Neuron (in vitro differentiated cells): ENCODE data around the gene FAM241B.

ENCODE experiments used
- H2AFZ ChIP-seq: one replicate; pipeline ENCODE4 v1.6.1; 2013; ENCODE audit warnings: low read depth, mild to moderate bottlenecking, inconsistent platforms, low read length, moderate library complexity
- H3K27me3 ChIP-seq: one replicate; pipeline ENCODE4 v1.6.1; 2013; ENCODE audit warnings: low read length; ENCODE audit not compliant: insufficient read depth
- H3K36me3 ChIP-seq: one replicate; pipeline ENCODE4 v1.6.1; 2013; ENCODE audit warnings: low read length; ENCODE audit not compliant: insufficient read depth
- H3K4me1 ChIP-seq: one replicate; pipeline ENCODE4 v1.6.1; 2013; ENCODE audit warnings: low read length; ENCODE audit not compliant: insufficient read depth
- H3K4me3 ChIP-seq: 2 replicates; pipeline ENCODE4 v1.5.1; 2013; ENCODE audit warnings: mild to moderate bottlenecking, low read length, moderate library complexity
- H3K9me3 ChIP-seq: one replicate; pipeline ENCODE4 v1.6.1; 2013; ENCODE audit warnings: low read length

FAM241B gene

GRCh38 chr10:69624245-69624786, 5.7 kb upstream of the FAM241B start:
- Histone ChIP-seq H3K36me3 (no peaks in the 10 kb centered on the region), H3K4me3 (no peak overlapping the region), H3K27me3 (peaks cover 2% of the 10 kb centered on the region), H2AFZ (no peak overlapping the region), H3K9me3 (no peaks in the 10 kb centered on the region), H3K4me1 (no peaks in the 10 kb centered on the region)

GRCh38 chr10:69626826-69627225, 3.2 kb upstream of the FAM241B start:
- Histone ChIP-seq H3K9me3 (no peaks in the 10 kb centered on the region), H2AFZ (no peak overlapping the region), H3K36me3 (no peaks in the 10 kb centered on the region), H3K4me3 (no peak overlapping the region), H3K27me3 (peaks cover 2% of the 10 kb centered on the region), H3K4me1 (peaks cover 9% of the 10 kb centered on the region)

GRCh38 chr10:69628891-69629290, 1.2 kb upstream of the FAM241B start:
- peaks cover 2% of the 10 kb centered on the region for H3K27me3 ChIP-seq
- H3K9me3 ChIP-seq = no peaks in the 10 kb centered on the region
- peaks cover 9% of the 10 kb centered on the region for H3K4me1 ChIP-seq
- peaks cover 12% of the 10 kb centered on the region for H3K36me3 ChIP-seq
- no peak overlapping the region for H3K4me3 ChIP-seq
- no peak overlapping the region for H2AFZ ChIP-seq

GRCh38 chr10:69629519-69629896, 539 bp upstream of the FAM241B start:
- H3K36me3 ChIP-seq = peaks cover 12% of the 10 kb centered on the region
- H3K27me3 ChIP-seq = peaks cover 2% of the 10 kb centered on the region
- no peaks in the 10 kb centered on the region for H3K9me3 ChIP-seq
- H2AFZ ChIP-seq = peak overlapping the region; percentile 94
- H3K4me3 ChIP-seq = peak overlapping the region; percentile 72
- peaks cover 9% of the 10 kb centered on the region for H3K4me1 ChIP-seq

- Histone ChIP-seq H3K9me3 (no peaks in the 10 kb centered on the region), H2AFZ (peak overlapping the region; percentile 94), H3K4me1 (peaks cover 9% of the 10 kb centered on the region), H3K36me3 (peaks cover 12% of the 10 kb centered on the region), H3K27me3 (peaks cover 2% of the 10 kb centered on the region), H3K4me3 (peak overlapping the region; percentile 72)
Observed at GRCh38 chr10:69630651-69631400, 779 bp downstream of the FAM241B start.

GRCh38 chr10:69631566-69631965, 1.5 kb downstream of the FAM241B start:
- Histone ChIP-seq H3K4me1 (peaks cover 9% of the 10 kb centered on the region), H2AFZ (no peak overlapping the region), H3K27me3 (peaks cover 2% of the 10 kb centered on the region), H3K36me3 (peaks cover 12% of the 10 kb centered on the region), H3K9me3 (no peaks in the 10 kb centered on the region), H3K4me3 (no peak overlapping the region)

GRCh38 chr10:69632516-69633199, 2.6 kb downstream of the FAM241B start:
- H3K9me3 ChIP-seq = no peaks in the 10 kb centered on the region
- peaks cover 12% of the 10 kb centered on the region for H3K36me3 ChIP-seq
- H3K4me1 ChIP-seq = peaks cover 12% of the 10 kb centered on the region
- no peak overlapping the region for H3K4me3 ChIP-seq
- peaks cover 2% of the 10 kb centered on the region for H3K27me3 ChIP-seq
- H2AFZ ChIP-seq = no peak overlapping the region

GRCh38 chr10:69633673-69634635, 3.9 kb downstream of the FAM241B start:
- peaks cover 17% of the 10 kb centered on the region for H3K4me1 ChIP-seq
- no peaks in the 10 kb centered on the region for H3K27me3 ChIP-seq
- H3K4me3 ChIP-seq = no peak overlapping the region
- no peak overlapping the region for H2AFZ ChIP-seq
- peaks cover 12% of the 10 kb centered on the region for H3K36me3 ChIP-seq
- no peaks in the 10 kb centered on the region for H3K9me3 ChIP-seq

GRCh38 chr10:69634759-69635425, 4.8 kb downstream of the FAM241B start:
- no peak overlapping the region for H2AFZ ChIP-seq
- no peaks in the 10 kb centered on the region for H3K9me3 ChIP-seq
- H3K36me3 ChIP-seq = peaks cover 12% of the 10 kb centered on the region
- no peak overlapping the region for H3K4me3 ChIP-seq
- no peaks in the 10 kb centered on the region for H3K27me3 ChIP-seq
- H3K4me1 ChIP-seq = peaks cover 14% of the 10 kb centered on the region

- no peaks in the 10 kb centered on the region for H3K9me3 ChIP-seq
- peaks cover 13% of the 10 kb centered on the region for H3K4me1 ChIP-seq
Observed at GRCh38 chr10:69635428-69636272, 5.6 kb downstream of the FAM241B start.

GRCh38 chr10:69636273-69636575, 6.2 kb downstream of the FAM241B start:
- Histone ChIP-seq H3K9me3 (no peaks in the 10 kb centered on the region), H3K36me3 (peaks cover 12% of the 10 kb centered on the region), H2AFZ (no peak overlapping the region), H3K4me3 (no peak overlapping the region), H3K4me1 (peaks cover 9% of the 10 kb centered on the region), H3K27me3 (no peaks in the 10 kb centered on the region)

More at GRCh38 chr10:69635428-69636272, 5.6 kb downstream of the FAM241B start:
- Histone ChIP-seq H3K4me3 (no peak overlapping the region), H2AFZ (no peak overlapping the region), H3K27me3 (no peaks in the 10 kb centered on the region), H3K36me3 (peaks cover 12% of the 10 kb centered on the region)
